Uterus (tissue), 2 donors: Measurements from ENCODE around the gene DAPK3.

Experiments
- POLR2A ChIP-seq, 2 donors: fragments of 450-650 bp; IDR thresholded peaks; one replicate each; pipeline ENCODE4 v1.6.1; 2016; ENCODE audit warnings: antibody characterized with exemption in 2 of 2, mild to moderate bottlenecking in 1 of 2, moderate library complexity in 1 of 2
- TF ChIP-seq, protein P1 (sequence below), 4 experiments: fragments of 200-600 bp in 2 of 4; fragments of 450-650 bp in 2 of 4; sonication (generic) in 2 of 4; IDR thresholded peaks; one replicate each; pipeline ENCODE4 v1.5.1; 2016 to 2019; ENCODE audit warnings: antibody characterized with exemption in 4 of 4, mild to moderate bottlenecking in 2 of 4, moderate library complexity in 1 of 4

GRCh38 chr19:3963458-3964255 lies 7.2 kb downstream of the DAPK3 start:
- TF ChIP-seq, protein P1, sequence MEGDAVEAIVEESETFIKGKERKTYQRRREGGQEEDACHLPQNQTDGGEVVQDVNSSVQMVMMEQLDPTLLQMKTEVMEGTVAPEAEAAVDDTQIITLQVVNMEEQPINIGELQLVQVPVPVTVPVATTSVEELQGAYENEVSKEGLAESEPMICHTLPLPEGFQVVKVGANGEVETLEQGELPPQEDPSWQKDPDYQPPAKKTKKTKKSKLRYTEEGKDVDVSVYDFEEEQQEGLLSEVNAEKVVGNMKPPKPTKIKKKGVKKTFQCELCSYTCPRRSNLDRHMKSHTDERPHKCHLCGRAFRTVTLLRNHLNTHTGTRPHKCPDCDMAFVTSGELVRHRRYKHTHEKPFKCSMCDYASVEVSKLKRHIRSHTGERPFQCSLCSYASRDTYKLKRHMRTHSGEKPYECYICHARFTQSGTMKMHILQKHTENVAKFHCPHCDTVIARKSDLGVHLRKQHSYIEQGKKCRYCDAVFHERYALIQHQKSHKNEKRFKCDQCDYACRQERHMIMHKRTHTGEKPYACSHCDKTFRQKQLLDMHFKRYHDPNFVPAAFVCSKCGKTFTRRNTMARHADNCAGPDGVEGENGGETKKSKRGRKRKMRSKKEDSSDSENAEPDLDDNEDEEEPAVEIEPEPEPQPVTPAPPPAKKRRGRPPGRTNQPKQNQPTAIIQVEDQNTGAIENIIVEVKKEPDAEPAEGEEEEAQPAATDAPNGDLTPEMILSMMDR (IDR thresholded peaks at IDR 0.05): no peak
- TF ChIP-seq POLR2A (IDR thresholded peaks at IDR 0.05): no peak
